GM23248 (cell line): ENCODE data around the gene PDE3B. TPM values are rescaled to one million over a fixed set of nuclear protein-coding genes. Genes with fewer than 3 reads are reported as not detected.

Experiments used
- DNase-seq: peaks from one replicate; pipeline ENCODE4 v3.0.0-alpha.2; 2015
- H2AFZ ChIP-seq: fragments of 200-600 bp; sonication (generic); 2 replicates; pipeline ENCODE4 v1.6.1; 2016; ENCODE audit warnings: antibody characterized with exemption
- H3F3A ChIP-seq: fragments of 200-600 bp; sonication (generic); 2 replicates; pipeline ENCODE4 v1.6.1; 2016; ENCODE audit warnings: mild to moderate bottlenecking, antibody characterized with exemption, mixed run types; ENCODE audit not compliant: insufficient read depth
- H3K27ac ChIP-seq: fragments of 200-600 bp; sonication (generic); 2 replicates; pipeline ENCODE4 v1.5.1; 2016; ENCODE audit warnings: mild to moderate bottlenecking
- H3K27me3 ChIP-seq: fragments of 200-600 bp; sonication (generic); replicated peaks from 2 replicates; pipeline ENCODE4 v1.6.1; 2016; ENCODE audit warnings: mild to moderate bottlenecking; ENCODE audit not compliant: insufficient read depth
- H3K36me3 ChIP-seq: fragments of 200-600 bp; sonication (generic); 2 replicates; pipeline ENCODE4 v1.6.1; 2016; ENCODE audit warnings: low read depth, mild to moderate bottlenecking
- H3K4me1 ChIP-seq: fragments of 200-600 bp; sonication (generic); 2 replicates; pipeline ENCODE4 v1.6.1; 2016; ENCODE audit warnings: mild to moderate bottlenecking; ENCODE audit not compliant: insufficient read depth
- H3K4me2 ChIP-seq: fragments of 200-600 bp; sonication (generic); one replicate; pipeline ENCODE4 v1.6.1; 2016; ENCODE audit warnings: mild to moderate bottlenecking; ENCODE audit not compliant: unreplicated experiment
- H3K4me3 ChIP-seq: fragments of 200-600 bp; sonication (generic); 2 replicates; pipeline ENCODE4 v1.5.1; 2016; ENCODE audit warnings: mild to moderate bottlenecking
- H3K79me2 ChIP-seq: fragments of 200-600 bp; sonication (generic); 2 replicates; pipeline ENCODE4 v1.6.1; 2016; ENCODE audit warnings: mild to moderate bottlenecking; ENCODE audit not compliant: insufficient read depth
- H3K9ac ChIP-seq: fragments of 200-600 bp; sonication (generic); 2 replicates; pipeline ENCODE4 v1.6.1; 2016; ENCODE audit warnings: mild to moderate bottlenecking
- H3K9me2 ChIP-seq: fragments of 200-600 bp; sonication (generic); 2 replicates; pipeline ENCODE4 v1.6.1; 2016; ENCODE audit warnings: mixed run types, mild to moderate bottlenecking, moderate library complexity; ENCODE audit not compliant: insufficient read depth
- H3K9me3 ChIP-seq: fragments of 200-600 bp; sonication (generic); one replicate; pipeline ENCODE4 v1.6.1; 2017; ENCODE audit warnings: low read depth
- H4K20me1 ChIP-seq: fragments of 200-600 bp; sonication (generic); 2 replicates; pipeline ENCODE4 v1.6.0; 2016; ENCODE audit not compliant: insufficient read depth
- EZH2 ChIP-seq: fragments of 200-600 bp; sonication (generic); IDR thresholded peaks from 2 replicates; pipeline ENCODE4 v1.6.1; 2018; ENCODE audit warnings: antibody characterized with exemption, mild to moderate bottlenecking; ENCODE audit not compliant: insufficient read depth, poor library complexity, severe bottlenecking
- EZH2phosphoT487 ChIP-seq: fragments of 200-600 bp; sonication (generic); IDR thresholded peaks from 2 replicates; pipeline ENCODE4 v1.6.1; 2018; ENCODE audit warnings: antibody characterized with exemption, moderate library complexity, mild to moderate bottlenecking, low read depth; ENCODE audit not compliant: insufficient read depth
- WGBS, 2 experiments: methylation state at CpG; one replicate each; pipeline ENCODE4 v1.1.6; 2015 to 2017; ENCODE audit warnings: low lambda C conversion rate in 2 of 2, low coverage in 1 of 2; ENCODE audit errors: missing lambda C conversion rate in 2 of 2; 5-methylcytosine and 5-hydroxymethylcytosine counted together
- in situ Hi-C: fragments of 300-500 bp; cut with MboI; formaldehyde crosslinking; loops from 2 replicates; pipeline ENCODE4 v1.15.0; 2020
- polyA plus RNA-seq: library from polyadenylated mRNA; unstranded; fragments of >200 nt; fragmentation: Nextera tagmentation; extraction: Ambion mirVana; gene quantifications from 2 replicates; pipeline ENCODE4 v1.2.1, GENCODE V29; 2016
- total RNA-seq: library from RNA; depleted of rRNA; stranded (reverse); fragments of >200 nt; shearing (Covaris generic); gene quantifications from 2 replicates; pipeline ENCODE4 v1.2.3, GENCODE V29; 2014

The PDE3B gene
- total and polyA plus RNA-seq, 2 experiments from 2014 or later: not detected

DNA sequence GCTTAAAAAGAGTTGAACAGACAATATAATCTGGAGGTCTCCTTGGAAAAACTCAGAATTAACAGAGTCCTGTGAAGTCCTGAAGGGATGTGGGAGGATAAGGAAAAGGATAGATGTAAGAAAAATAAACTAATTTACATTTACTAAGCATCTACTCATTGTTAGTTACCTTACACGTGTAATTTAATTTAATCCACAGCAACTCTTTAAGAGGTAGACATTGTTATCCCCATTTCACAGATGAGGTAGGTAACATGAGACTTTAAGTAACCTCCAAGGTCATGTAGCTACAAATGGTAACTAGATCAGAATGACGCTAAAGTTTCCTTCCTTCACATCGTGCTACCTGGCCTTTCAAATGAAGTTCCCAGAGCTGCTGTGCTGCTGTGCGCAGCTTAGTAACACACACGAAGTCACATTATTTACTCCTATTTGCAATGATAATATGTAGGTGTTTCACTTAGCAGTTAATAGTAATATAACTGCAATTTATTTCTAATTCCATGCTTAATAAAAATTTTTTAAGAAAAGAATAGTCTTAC is 5.7 kb upstream of the PDE3B start:
- Histone ChIP-seq H3K4me3 (no peak overlapping the region), H2AFZ (no peak overlapping the region), H3K4me2 (no peak overlapping the region), H3K9me3 (no peaks in the 10 kb centered on the region), H4K20me1 (no peaks in the 10 kb centered on the region), H3F3A (no peaks in the 10 kb centered on the region), H3K27me3 (peaks cover 36% of the 10 kb centered on the region), H3K9ac (no peak overlapping the region), H3K27ac (no peak overlapping the region), H3K4me1 (no peaks in the 10 kb centered on the region), H3K36me3 (no peaks in the 10 kb centered on the region), H3K9me2 (no peaks in the 10 kb centered on the region), H3K79me2 (no peaks in the 10 kb centered on the region)
- WGBS, 2 experiments: 65 to 67% methylated on average over 5 of the region's 5 CpGs
- no peak for DNase-seq
- no peak for TF ChIP-seq EZH2
- no peak for TF ChIP-seq EZH2phosphoT487
- in situ Hi-C loops: no loop called here

DNA sequence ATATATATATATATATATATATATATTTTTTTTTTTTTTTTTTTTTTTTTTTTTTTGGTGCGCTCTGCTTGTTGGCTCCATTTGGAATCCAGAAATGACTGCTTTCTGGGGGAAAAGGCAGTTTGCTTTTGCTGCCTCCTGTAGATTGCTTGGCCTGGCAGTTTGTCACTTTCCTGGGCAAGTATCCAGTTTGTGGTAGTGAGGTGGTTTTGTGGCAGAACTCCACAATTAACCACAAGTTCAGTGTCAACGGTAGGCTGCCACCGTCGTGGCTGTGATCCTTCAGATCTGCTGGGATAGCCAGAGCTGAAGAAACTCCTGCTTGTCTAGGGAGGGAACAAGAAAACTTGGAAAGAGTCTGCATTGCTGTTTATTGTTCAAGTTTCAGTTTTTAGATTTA is 5.0 kb upstream of the PDE3B start:
- H2AFZ ChIP-seq: no peak overlapping the region
- no peaks in the 10 kb centered on the region for H3K9me2 ChIP-seq
- in situ Hi-C loops: no loop called here
- TF ChIP-seq EZH2phosphoT487: no peak
- no peak for TF ChIP-seq EZH2
- H3K9ac ChIP-seq: no peak overlapping the region
- H3K27ac ChIP-seq: no peak overlapping the region
- H3K27me3 ChIP-seq: peaks cover 36% of the 10 kb centered on the region
- 70 to 73% methylated on average over 4 of the region's 4 CpGs for WGBS, 2 experiments
- no peaks in the 10 kb centered on the region for H3K79me2 ChIP-seq
- no peak overlapping the region for H3K4me3 ChIP-seq
- no peaks in the 10 kb centered on the region for H3K4me1 ChIP-seq
- H3K36me3 ChIP-seq: no peaks in the 10 kb centered on the region
- H3K9me3 ChIP-seq: no peaks in the 10 kb centered on the region
- H3K4me2 ChIP-seq: no peak overlapping the region
- no peak for DNase-seq
- no peaks in the 10 kb centered on the region for H4K20me1 ChIP-seq
- H3F3A ChIP-seq: no peaks in the 10 kb centered on the region

DNA sequence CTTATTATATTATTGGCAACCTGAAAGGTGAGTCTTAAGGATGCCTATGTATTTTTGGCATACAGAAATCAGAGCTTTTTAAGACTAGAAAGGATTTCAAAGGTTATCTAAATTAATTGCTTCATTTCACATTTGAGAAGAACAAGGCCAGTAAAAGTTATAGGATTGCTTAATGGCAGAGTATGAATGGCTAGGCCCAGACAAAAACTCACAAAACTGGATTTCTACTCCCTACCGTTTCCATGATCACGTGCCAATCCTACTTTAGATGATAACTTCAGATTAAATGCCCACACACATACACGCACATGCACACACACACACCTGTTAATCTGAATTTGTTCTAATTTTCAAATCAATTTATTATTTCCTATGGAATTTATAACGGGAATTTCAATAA is 1.8 kb upstream of the PDE3B start:
- 76 to 81% methylated on average over 4 of the region's 4 CpGs for WGBS, 2 experiments
- Histone ChIP-seq H3K9ac (no peak overlapping the region), H4K20me1 (no peaks in the 10 kb centered on the region), H3K4me3 (no peak overlapping the region), H3K36me3 (no peaks in the 10 kb centered on the region), H3K9me3 (no peaks in the 10 kb centered on the region), H3K79me2 (no peaks in the 10 kb centered on the region), H3K4me1 (peaks cover 9% of the 10 kb centered on the region; the same call in 1 of the 2 replicates), H2AFZ (no peak overlapping the region), H3K9me2 (no peaks in the 10 kb centered on the region), H3K27me3 (peaks cover 46% of the 10 kb centered on the region), H3F3A (no peaks in the 10 kb centered on the region), H3K4me2 (no peak overlapping the region), H3K27ac (no peak overlapping the region)
- no peak for DNase-seq
- in situ Hi-C loops: no loop called here
- TF ChIP-seq EZH2phosphoT487: no peak

DNA sequence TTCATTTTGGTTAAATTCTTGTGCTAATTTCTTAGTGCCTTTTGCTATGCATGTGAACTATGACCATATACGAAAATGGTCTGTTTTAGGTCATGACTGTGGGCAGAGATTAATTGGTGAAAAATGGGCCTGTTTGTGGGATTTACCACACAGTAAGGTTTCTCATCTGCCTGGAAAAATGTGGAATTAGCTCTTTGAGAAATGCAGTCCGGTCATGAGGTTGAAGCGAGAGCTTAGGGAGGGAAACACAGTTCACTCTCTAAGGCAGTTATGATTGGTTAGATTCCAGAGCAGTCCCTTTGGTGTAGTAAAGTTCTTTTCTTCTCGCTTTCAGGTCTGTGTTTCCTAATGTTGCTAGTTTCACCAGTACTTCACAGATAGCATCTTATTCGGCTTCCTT is 1.2 kb upstream of the PDE3B start:
- no peaks in the 10 kb centered on the region for H4K20me1 ChIP-seq
- H3K9me2 ChIP-seq: no peaks in the 10 kb centered on the region
- H3K27me3 ChIP-seq: peaks cover 46% of the 10 kb centered on the region
- no peak for TF ChIP-seq EZH2phosphoT487
- TF ChIP-seq EZH2: no peak
- no peak overlapping the region for H3K27ac ChIP-seq
- H3K9me3 ChIP-seq: no peaks in the 10 kb centered on the region
- 91% methylated on average over 5 of the region's 5 CpGs for WGBS, 2 experiments
- no peak for DNase-seq
- H3K79me2 ChIP-seq: no peaks in the 10 kb centered on the region
- in situ Hi-C loops: no loop called here
- no peaks in the 10 kb centered on the region for H3K36me3 ChIP-seq
- H3K4me2 ChIP-seq: no peak overlapping the region
- H3K9ac ChIP-seq: no peak overlapping the region
- H3K4me3 ChIP-seq: no peak overlapping the region
- H3F3A ChIP-seq: no peaks in the 10 kb centered on the region
- H3K4me1 ChIP-seq: peaks cover 9% of the 10 kb centered on the region; the same call in 1 of the 2 replicates
- no peak overlapping the region for H2AFZ ChIP-seq
